SK-N-SH (cell line): ENCODE data around the gene WWOX.

Source experiments
- ELF1 ChIP-seq: IDR thresholded peaks from 2 replicates; pipeline ENCODE4 v1.4.0; 2012
- GABPA ChIP-seq: IDR thresholded peaks from 2 replicates; pipeline ENCODE4 v1.4.0; 2012; ENCODE audit warnings: low read depth, mild to moderate bottlenecking
- POLR2AphosphoS5 ChIP-seq: IDR thresholded peaks from 2 replicates; pipeline ENCODE4 v1.6.1; 2012; ENCODE audit warnings: low read depth, low read length
- RAD21 ChIP-seq: IDR thresholded peaks from 2 replicates; pipeline ENCODE4 v1.6.1; 2012; ENCODE audit warnings: mild to moderate bottlenecking, low read length
- YY1 ChIP-seq: IDR thresholded peaks from 2 replicates; pipeline ENCODE4 v1.4.0; 2012; ENCODE audit warnings: low read depth, mild to moderate bottlenecking
- TF ChIP-seq, protein P1 (sequence below): fragments of 200-600 bp; sonication (generic); IDR thresholded peaks from 2 replicates; pipeline ENCODE4 v1.6.1; 2017; ENCODE audit warnings: antibody characterized with exemption, mild to moderate bottlenecking, moderate library complexity
- TF ChIP-seq, protein P2 (sequence below): IDR thresholded peaks from 2 replicates; pipeline ENCODE4 v1.6.1; 2012; ENCODE audit warnings: mild to moderate bottlenecking, low read depth, low read length, moderate library complexity
- TF ChIP-seq, protein P3 (sequence below): IDR thresholded peaks from 2 replicates; pipeline ENCODE4; 2012
- TF ChIP-seq, protein P4 (sequence below): IDR thresholded peaks from 2 replicates; pipeline ENCODE4 v1.4.0; 2012; ENCODE audit warnings: low read depth, borderline replicate concordance
- TF ChIP-seq, protein P5 (sequence below): fragments of 150-350 bp; IDR thresholded peaks from 2 replicates; pipeline ENCODE4 v1.6.1; 2017; ENCODE audit warnings: antibody characterized with exemption, low read length, low read depth, borderline replicate concordance
- TF ChIP-seq, protein P6 (sequence below): IDR thresholded peaks from 2 replicates; pipeline ENCODE4 v1.4.0; 2012; ENCODE audit warnings: low read depth

DNA sequence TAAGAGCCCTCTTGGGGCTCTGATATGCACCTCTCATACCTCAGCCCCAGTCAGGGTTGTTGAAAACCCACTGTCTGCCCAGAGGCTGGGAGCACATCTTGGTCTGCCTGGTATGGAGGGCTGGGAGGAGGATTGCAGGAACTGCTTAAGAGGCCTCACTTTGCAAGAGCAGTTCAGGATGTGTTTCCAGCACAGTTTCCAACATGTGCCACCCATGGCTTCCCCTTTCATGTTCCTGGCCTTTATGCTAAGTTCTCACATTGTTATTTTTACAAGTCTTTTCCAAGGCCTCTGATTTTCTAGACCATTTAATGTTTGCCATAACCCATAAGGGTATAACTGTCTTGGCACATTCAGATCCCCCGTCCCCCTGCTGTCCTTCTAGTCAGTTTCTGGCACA is 155.4 kb downstream of the WWOX start:
- no peak for TF ChIP-seq RAD21
- TF ChIP-seq, protein P1, sequence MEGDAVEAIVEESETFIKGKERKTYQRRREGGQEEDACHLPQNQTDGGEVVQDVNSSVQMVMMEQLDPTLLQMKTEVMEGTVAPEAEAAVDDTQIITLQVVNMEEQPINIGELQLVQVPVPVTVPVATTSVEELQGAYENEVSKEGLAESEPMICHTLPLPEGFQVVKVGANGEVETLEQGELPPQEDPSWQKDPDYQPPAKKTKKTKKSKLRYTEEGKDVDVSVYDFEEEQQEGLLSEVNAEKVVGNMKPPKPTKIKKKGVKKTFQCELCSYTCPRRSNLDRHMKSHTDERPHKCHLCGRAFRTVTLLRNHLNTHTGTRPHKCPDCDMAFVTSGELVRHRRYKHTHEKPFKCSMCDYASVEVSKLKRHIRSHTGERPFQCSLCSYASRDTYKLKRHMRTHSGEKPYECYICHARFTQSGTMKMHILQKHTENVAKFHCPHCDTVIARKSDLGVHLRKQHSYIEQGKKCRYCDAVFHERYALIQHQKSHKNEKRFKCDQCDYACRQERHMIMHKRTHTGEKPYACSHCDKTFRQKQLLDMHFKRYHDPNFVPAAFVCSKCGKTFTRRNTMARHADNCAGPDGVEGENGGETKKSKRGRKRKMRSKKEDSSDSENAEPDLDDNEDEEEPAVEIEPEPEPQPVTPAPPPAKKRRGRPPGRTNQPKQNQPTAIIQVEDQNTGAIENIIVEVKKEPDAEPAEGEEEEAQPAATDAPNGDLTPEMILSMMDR, result no peak
- TF ChIP-seq ELF1, result no peak
- no peak for TF ChIP-seq POLR2AphosphoS5
- TF ChIP-seq, protein P2, sequence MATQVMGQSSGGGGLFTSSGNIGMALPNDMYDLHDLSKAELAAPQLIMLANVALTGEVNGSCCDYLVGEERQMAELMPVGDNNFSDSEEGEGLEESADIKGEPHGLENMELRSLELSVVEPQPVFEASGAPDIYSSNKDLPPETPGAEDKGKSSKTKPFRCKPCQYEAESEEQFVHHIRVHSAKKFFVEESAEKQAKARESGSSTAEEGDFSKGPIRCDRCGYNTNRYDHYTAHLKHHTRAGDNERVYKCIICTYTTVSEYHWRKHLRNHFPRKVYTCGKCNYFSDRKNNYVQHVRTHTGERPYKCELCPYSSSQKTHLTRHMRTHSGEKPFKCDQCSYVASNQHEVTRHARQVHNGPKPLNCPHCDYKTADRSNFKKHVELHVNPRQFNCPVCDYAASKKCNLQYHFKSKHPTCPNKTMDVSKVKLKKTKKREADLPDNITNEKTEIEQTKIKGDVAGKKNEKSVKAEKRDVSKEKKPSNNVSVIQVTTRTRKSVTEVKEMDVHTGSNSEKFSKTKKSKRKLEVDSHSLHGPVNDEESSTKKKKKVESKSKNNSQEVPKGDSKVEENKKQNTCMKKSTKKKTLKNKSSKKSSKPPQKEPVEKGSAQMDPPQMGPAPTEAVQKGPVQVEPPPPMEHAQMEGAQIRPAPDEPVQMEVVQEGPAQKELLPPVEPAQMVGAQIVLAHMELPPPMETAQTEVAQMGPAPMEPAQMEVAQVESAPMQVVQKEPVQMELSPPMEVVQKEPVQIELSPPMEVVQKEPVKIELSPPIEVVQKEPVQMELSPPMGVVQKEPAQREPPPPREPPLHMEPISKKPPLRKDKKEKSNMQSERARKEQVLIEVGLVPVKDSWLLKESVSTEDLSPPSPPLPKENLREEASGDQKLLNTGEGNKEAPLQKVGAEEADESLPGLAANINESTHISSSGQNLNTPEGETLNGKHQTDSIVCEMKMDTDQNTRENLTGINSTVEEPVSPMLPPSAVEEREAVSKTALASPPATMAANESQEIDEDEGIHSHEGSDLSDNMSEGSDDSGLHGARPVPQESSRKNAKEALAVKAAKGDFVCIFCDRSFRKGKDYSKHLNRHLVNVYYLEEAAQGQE, result no peak
- TF ChIP-seq, protein P3, sequence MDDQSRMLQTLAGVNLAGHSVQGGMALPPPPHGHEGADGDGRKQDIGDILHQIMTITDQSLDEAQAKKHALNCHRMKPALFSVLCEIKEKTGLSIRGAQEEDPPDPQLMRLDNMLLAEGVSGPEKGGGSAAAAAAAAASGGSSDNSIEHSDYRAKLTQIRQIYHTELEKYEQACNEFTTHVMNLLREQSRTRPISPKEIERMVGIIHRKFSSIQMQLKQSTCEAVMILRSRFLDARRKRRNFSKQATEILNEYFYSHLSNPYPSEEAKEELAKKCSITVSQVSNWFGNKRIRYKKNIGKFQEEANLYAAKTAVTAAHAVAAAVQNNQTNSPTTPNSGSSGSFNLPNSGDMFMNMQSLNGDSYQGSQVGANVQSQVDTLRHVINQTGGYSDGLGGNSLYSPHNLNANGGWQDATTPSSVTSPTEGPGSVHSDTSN, result no peak
- TF ChIP-seq YY1, result no peak
- TF ChIP-seq, protein P4, sequence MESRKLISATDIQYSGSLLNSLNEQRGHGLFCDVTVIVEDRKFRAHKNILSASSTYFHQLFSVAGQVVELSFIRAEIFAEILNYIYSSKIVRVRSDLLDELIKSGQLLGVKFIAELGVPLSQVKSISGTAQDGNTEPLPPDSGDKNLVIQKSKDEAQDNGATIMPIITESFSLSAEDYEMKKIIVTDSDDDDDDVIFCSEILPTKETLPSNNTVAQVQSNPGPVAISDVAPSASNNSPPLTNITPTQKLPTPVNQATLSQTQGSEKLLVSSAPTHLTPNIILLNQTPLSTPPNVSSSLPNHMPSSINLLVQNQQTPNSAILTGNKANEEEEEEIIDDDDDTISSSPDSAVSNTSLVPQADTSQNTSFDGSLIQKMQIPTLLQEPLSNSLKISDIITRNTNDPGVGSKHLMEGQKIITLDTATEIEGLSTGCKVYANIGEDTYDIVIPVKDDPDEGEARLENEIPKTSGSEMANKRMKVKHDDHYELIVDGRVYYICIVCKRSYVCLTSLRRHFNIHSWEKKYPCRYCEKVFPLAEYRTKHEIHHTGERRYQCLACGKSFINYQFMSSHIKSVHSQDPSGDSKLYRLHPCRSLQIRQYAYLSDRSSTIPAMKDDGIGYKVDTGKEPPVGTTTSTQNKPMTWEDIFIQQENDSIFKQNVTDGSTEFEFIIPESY, result no peak
- TF ChIP-seq, protein P5, sequence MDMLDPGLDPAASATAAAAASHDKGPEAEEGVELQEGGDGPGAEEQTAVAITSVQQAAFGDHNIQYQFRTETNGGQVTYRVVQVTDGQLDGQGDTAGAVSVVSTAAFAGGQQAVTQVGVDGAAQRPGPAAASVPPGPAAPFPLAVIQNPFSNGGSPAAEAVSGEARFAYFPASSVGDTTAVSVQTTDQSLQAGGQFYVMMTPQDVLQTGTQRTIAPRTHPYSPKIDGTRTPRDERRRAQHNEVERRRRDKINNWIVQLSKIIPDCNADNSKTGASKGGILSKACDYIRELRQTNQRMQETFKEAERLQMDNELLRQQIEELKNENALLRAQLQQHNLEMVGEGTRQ, result no peak
- TF ChIP-seq, protein P6, sequence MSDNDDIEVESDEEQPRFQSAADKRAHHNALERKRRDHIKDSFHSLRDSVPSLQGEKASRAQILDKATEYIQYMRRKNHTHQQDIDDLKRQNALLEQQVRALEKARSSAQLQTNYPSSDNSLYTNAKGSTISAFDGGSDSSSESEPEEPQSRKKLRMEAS, result no peak
- TF ChIP-seq GABPA, result no peak
